BLaER1 (cell line): ENCODE data around the gene CXCR3.
"Not testable (repeated sequence)": the region's sequence is repeated elsewhere in the genome, so short reads cannot be mapped to it uniquely, and the experiment has no call there.

Experiments
- H3K27ac ChIP-seq: shearing (Covaris generic); formaldehyde crosslinking; 2 replicates; pipeline ENCODE4 v1.8.1; 2022
- H3K27me3 ChIP-seq: shearing (Covaris generic); formaldehyde crosslinking; 2 replicates; pipeline ENCODE4 v1.8.1; 2022
- H3K36me3 ChIP-seq: shearing (Covaris generic); formaldehyde crosslinking; 2 replicates; pipeline ENCODE4 v1.8.1; 2022
- H3K4me1 ChIP-seq: shearing (Covaris generic); formaldehyde crosslinking; 2 replicates; pipeline ENCODE4 v1.8.1; 2022
- H3K4me2 ChIP-seq: shearing (Covaris generic); formaldehyde crosslinking; 2 replicates; pipeline ENCODE4 v1.8.1; 2022
- H3K4me3 ChIP-seq: shearing (Covaris generic); formaldehyde crosslinking; 2 replicates; pipeline ENCODE4 v1.8.1; 2022
- H3K9ac ChIP-seq: shearing (Covaris generic); formaldehyde crosslinking; 2 replicates; pipeline ENCODE4 v1.8.1; 2022
- H3K9me3 ChIP-seq: shearing (Covaris generic); formaldehyde crosslinking; 2 replicates; pipeline ENCODE4 v1.8.1; 2022
- H4K20me1 ChIP-seq: shearing (Covaris generic); formaldehyde crosslinking; 2 replicates; pipeline ENCODE4 v1.8.1; 2022
- Cebpa-rat ChIP-seq: shearing (Covaris generic); IDR thresholded peaks from 2 replicates; pipeline ENCODE4 v1.8.1; 2022

Gene CXCR3

DNA sequence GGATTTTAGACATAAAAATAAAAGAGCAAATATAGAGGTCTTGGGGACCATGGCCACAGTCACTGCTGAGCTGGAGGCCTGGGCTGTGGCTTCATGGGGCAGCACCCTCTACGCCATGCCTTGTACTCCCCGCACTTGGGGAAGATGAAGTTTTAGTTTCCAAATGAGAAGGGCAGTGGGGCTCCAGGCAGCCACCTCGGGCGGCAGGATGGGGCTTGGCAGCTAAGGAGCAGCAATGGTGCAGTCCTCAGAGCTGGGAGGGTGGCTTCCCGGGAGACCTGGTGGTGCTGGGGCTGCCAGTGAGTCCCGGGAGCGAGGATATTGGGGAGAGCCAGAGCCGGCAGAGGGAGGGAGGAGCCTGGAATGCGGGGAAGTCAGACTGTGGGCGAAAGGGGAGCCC, 2.4 kb downstream of the CXCR3 start:
- H3K27me3 ChIP-seq, result peaks cover 56% of the 10 kb centered on the region
- no peak overlapping the region for H3K9ac ChIP-seq
- no peaks in the 10 kb centered on the region for H4K20me1 ChIP-seq
- H3K27ac ChIP-seq, result no peak overlapping the region
- H3K4me1 ChIP-seq, result peaks cover 26% of the 10 kb centered on the region
- no peak overlapping the region for H3K4me3 ChIP-seq
- peaks cover 33% of the 10 kb centered on the region for H3K36me3 ChIP-seq
- peaks cover 12% of the 10 kb centered on the region for H3K9me3 ChIP-seq
- no peak for TF ChIP-seq Cebpa-rat
- H3K4me2 ChIP-seq, result no peak overlapping the region

DNA sequence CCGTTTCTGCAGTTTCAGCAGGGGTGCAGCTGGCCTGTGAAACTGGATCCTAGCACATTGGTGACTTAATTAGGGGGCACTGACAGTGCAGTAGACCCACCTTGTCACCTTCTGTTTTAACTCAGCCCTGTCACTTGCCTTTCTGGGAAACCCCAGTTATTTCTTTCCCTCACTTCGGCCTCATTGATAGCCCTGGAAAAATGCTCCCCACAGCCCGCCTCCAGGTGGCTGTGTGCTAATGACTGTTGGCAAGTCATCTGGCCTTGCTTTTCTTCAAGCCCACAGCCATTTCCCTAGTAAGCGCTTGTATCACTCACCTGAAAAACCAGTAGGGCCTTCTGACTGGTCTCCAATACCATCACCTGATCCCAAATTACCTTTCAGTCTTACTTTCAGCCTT, 3.3 kb downstream of the CXCR3 start:
- H3K27me3 ChIP-seq, result peaks cover 61% of the 10 kb centered on the region
- no peaks in the 10 kb centered on the region for H4K20me1 ChIP-seq
- H3K4me3 ChIP-seq, result no peak overlapping the region
- no peak overlapping the region for H3K9ac ChIP-seq
- peaks cover 4% of the 10 kb centered on the region for H3K9me3 ChIP-seq
- H3K36me3 ChIP-seq, result peaks cover 42% of the 10 kb centered on the region
- no peak overlapping the region for H3K4me2 ChIP-seq
- no peak for TF ChIP-seq Cebpa-rat
- peaks cover 26% of the 10 kb centered on the region for H3K4me1 ChIP-seq
- H3K27ac ChIP-seq, result no peak overlapping the region

DNA sequence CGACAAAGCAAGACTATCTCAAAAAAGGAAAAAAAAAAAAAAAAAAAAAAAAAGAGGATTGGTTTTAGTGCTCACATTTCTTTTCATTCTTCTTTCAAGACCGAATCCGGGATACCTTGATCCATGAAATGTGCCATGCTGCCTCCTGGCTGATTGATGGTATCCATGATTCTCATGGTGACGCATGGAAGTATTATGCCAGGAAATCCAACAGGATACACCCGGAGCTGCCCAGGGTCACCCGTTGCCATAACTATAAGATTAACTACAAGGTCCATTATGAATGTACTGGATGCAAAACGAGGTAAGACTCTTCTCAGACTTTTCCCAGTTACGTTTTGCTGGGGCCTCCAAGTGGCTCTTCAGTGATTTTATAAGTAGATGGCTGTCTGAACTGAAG, 6.1 kb downstream of the CXCR3 start:
- no peaks in the 10 kb centered on the region for H4K20me1 ChIP-seq
- H3K4me1 ChIP-seq, result no peaks in the 10 kb centered on the region
- H3K9me3 ChIP-seq, result no peaks in the 10 kb centered on the region
- H3K9ac ChIP-seq, result no peak overlapping the region
- peaks cover 76% of the 10 kb centered on the region for H3K27me3 ChIP-seq
- no peak overlapping the region for H3K4me2 ChIP-seq
- H3K27ac ChIP-seq, result no peak overlapping the region
- H3K4me3 ChIP-seq, result no peak overlapping the region
- no peak for TF ChIP-seq Cebpa-rat
- H3K36me3 ChIP-seq, result peaks cover 66% of the 10 kb centered on the region

DNA sequence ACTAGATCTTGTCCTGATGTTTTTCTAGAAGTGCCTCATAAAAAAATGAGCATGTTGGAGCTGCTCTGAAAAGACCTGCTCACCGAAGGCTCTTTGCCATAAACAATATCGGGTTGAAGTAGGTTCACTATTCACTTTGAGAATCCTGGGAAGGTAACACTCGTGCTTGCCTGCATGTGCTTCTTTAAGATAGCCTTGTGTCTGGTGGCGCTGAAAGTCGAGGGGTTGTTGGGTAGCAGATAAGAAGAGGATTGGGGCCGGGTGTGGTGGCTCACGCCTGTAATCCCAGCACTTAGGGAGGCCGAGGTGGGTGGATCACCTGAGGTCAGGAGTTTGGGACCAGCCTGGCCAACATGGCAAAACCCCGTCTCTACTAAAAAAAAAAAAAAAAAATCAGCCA, 6.6 kb downstream of the CXCR3 start:
- H3K4me1 ChIP-seq, H4K20me1 ChIP-seq, H3K4me2 ChIP-seq, H3K9ac ChIP-seq, H3K9me3 ChIP-seq, H3K27ac ChIP-seq, H3K4me3 ChIP-seq: not testable (repeated sequence)
- Histone ChIP-seq H3K36me3 (peaks cover 66% of the 10 kb centered on the region), H3K27me3 (peaks cover 81% of the 10 kb centered on the region)

DNA sequence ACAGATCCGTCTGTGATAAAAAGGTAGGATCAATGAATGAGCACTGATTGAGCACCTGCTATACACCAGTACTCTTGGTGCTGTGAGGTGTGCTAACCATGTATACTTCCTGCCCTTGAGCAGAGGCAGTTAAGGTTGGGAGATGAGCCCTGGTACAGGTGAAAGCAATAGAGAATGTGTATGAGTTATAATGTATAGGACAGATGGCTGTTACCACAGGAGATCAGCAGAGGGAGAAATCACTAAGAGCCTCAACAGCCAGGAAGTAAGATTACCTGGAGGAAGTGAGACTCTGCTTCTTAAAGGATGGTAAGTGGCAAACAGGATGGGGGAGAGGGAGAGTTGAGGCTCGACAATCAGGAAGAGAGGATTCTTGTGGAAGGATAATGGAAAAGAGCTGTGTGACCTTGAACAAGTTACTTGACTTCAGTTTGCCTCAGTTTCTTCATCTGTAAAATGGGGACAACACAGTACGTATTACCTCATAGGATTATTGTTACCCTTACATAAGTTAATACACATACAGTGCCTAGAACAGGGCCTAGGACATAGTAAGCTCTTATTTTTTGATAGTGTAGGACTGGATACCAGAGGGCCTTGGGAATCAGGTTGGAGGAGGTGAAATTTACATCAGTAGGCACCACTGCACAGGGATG, 9.1 kb downstream of the CXCR3 start:
- Histone ChIP-seq H3K9ac (no peak overlapping the region), H3K4me3 (no peak overlapping the region), H3K27ac (no peak overlapping the region), H3K36me3 (peaks cover 78% of the 10 kb centered on the region), H3K4me2 (no peak overlapping the region), H3K4me1 (peaks cover 16% of the 10 kb centered on the region), H3K9me3 (no peaks in the 10 kb centered on the region; the same call in 1 of the 2 replicates), H4K20me1 (no peaks in the 10 kb centered on the region), H3K27me3 (peaks cover 90% of the 10 kb centered on the region)
- no peak for TF ChIP-seq Cebpa-rat

DNA sequence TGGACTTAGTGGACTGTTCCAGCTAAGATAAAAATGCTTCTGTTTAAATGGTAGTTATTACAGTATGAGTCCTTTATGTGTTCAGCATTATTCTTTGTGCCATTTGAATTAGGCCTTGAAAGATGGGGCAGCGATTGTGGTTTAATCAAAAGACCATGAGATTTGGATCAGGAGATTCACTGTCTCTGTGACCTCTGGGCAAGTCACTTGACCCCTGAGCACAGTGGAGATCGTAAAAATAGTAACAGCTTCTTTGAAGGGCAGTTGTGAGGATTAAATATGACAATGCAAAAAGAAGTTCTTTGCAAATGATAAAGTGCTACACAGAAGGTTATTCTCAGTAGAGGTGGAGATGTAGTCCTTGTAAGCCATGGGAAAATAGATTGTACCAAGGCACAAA, 10.8 kb downstream of the CXCR3 start:
- no peak overlapping the region for H3K4me2 ChIP-seq
- H3K9me3 ChIP-seq, result peaks cover 13% of the 10 kb centered on the region
- no peak overlapping the region for H3K9ac ChIP-seq
- H3K27ac ChIP-seq, result no peak overlapping the region
- H4K20me1 ChIP-seq, result no peaks in the 10 kb centered on the region
- H3K4me3 ChIP-seq, result no peak overlapping the region
- no peak for TF ChIP-seq Cebpa-rat
- peaks cover 16% of the 10 kb centered on the region for H3K4me1 ChIP-seq
- peaks cover 72% of the 10 kb centered on the region for H3K27me3 ChIP-seq
- H3K36me3 ChIP-seq, result peaks cover 80% of the 10 kb centered on the region

DNA sequence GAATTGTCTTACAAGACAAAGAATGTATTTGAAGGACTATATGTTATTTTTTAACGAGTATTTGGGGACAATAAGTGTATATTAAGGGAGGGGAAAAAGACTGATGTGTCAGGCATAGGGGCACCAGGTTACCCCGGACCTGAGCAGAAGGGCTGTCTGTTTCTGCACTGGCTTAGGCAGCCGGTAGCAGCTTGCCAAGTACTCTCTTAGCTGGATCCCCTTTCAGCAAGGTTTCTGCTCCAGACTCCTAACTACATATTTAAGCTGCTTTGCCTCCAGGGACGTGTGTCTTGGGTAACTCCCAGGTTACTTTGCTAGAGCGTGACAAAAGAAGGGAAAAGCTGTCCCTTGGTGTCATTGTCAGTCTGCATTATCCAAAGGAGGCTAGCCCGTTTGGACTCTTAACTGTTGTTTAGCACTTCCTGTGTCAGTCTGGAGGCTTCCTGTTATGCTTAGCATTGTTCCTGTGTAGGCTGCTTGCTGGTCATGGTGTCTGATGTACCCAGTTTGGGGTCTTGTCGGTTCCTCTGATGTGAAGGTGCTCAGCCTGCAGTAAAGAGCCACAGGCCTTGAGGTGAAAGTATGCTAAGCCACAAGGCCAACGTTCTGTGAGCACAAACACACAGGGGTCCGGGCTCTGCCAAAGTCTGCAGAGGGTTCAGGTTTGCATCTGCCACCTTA, 11.6 kb downstream of the CXCR3 start:
- Histone ChIP-seq H3K36me3 (peaks cover 83% of the 10 kb centered on the region), H3K27me3 (peaks cover 70% of the 10 kb centered on the region), H3K27ac (peak overlapping the region; percentile 36; the same call in 1 of the 2 replicates), H4K20me1 (no peaks in the 10 kb centered on the region), H3K9me3 (peaks cover 18% of the 10 kb centered on the region), H3K9ac (no peak overlapping the region), H3K4me3 (no peak overlapping the region), H3K4me1 (peaks cover 16% of the 10 kb centered on the region), H3K4me2 (peak overlapping the region; percentile 52)
- no peak for TF ChIP-seq Cebpa-rat

DNA sequence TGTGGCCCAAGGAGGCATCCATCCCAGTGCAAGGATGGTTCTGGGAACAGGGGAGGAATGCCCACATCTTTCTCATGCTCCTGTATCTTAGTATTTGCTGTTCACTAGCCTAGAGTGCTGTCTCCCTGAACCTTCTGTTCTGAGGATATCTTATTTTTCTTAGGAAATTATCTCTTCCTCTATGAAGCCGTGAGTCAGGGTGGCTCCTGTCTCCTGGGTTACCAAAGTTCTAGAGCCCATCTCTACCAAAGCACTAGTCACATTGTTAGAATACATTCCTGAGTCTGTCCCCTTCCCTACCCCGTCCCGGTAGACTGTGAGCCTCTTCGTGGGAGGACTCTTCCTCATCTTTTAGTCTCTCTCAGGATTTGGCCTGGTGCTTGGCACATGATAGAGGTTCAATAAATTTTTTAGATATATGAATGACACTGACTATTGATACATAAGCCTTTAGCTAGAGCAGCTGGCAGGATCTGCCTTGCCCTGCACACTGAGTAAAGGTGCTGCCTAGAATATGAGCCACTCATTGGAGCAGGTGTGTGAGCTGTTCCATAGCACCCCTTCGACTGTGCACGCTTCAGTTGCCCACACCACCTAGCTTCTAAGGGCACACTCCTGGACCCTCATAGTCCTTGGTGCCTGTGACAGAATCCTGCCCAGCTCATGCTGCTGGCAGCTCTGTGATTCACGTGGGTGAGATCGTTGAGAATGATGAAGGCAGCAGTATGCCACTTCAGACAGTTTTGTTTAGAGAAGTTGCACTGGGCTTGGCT, 13.3 kb downstream of the CXCR3 start:
- no peak overlapping the region for H3K9ac ChIP-seq
- no peak for TF ChIP-seq Cebpa-rat

DNA sequence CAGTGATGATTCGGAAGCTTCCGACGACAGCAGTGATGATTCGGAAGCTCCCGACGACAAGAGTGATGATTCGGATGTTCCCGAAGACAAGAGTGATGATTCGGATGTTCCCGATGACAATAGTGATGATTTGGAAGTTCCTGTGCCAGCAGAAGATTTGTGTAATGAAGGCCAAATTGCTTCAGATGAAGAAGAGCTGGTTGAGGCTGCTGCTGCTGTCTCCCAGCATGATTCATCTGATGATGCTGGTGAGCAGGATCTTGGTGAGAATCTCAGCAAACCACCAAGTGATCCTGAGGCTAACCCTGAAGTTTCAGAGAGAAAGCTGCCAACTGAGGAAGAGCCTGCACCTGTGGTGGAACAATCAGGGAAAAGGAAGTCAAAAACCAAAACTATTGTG, 14.2 kb downstream of the CXCR3 start:
- no peak overlapping the region for H3K4me2 ChIP-seq
- H3K36me3 ChIP-seq, result peaks cover 71% of the 10 kb centered on the region
- TF ChIP-seq Cebpa-rat, result no peak
- H3K4me3 ChIP-seq, result no peak overlapping the region
- no peak overlapping the region for H3K9ac ChIP-seq
- H3K9me3 ChIP-seq, result peaks cover 18% of the 10 kb centered on the region
- H3K27me3 ChIP-seq, result peaks cover 67% of the 10 kb centered on the region
- H3K27ac ChIP-seq, result no peak overlapping the region
- no peaks in the 10 kb centered on the region for H4K20me1 ChIP-seq
- peaks cover 16% of the 10 kb centered on the region for H3K4me1 ChIP-seq

More for the DNA sequence above, 13.3 kb downstream of the CXCR3 start:
- Histone ChIP-seq H4K20me1 (no peaks in the 10 kb centered on the region), H3K27me3 (peaks cover 69% of the 10 kb centered on the region), H3K4me3 (no peak overlapping the region), H3K4me2 (no peak overlapping the region), H3K9me3 (peaks cover 18% of the 10 kb centered on the region), H3K4me1 (peaks cover 16% of the 10 kb centered on the region), H3K36me3 (peaks cover 76% of the 10 kb centered on the region), H3K27ac (no peak overlapping the region)

DNA sequence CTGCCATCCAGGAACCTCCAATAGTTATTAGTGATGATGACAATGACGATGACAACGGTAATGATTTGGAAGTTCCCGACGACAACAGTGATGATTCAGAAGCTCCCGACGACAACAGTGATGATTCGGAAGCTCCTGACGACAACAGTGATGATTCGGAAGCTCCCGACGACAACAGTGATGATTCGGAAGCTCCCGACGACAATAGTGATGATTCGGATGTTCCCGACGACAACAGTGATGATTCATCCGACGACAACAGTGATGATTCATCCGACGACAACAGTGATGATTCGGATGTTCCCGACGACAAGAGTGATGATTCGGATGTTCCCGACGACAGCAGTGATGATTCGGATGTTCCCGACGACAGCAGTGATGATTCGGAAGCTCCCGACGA, 14.7 kb downstream of the CXCR3 start:
- Histone ChIP-seq H3K27ac (no peak overlapping the region), H3K4me3 (no peak overlapping the region), H3K9ac (no peak overlapping the region), H4K20me1 (0 out of 2 replicates have a peak, but pooled peaks cover under 1% of the 10 kb centered on the region), H3K27me3 (peaks cover 67% of the 10 kb centered on the region), H3K9me3 (peaks cover 18% of the 10 kb centered on the region), H3K36me3 (peaks cover 69% of the 10 kb centered on the region), H3K4me1 (peaks cover 16% of the 10 kb centered on the region), H3K4me2 (no peak overlapping the region)
- TF ChIP-seq Cebpa-rat, result no peak
